Activated T-cell treated with anti-CD3 and anti-CD28 coated beads, Interleukin-2, amount 50 U/mL, for 72 hours (primary cell): ENCODE measurements around the gene KIAA0753. TPM values are rescaled to one million over a fixed set of nuclear protein-coding genes. Genes with fewer than 3 reads are reported as not detected.
A peak's percentile ranks its signal among the peaks of the same experiment; 100 is the strongest.

ENCODE experiments used
- ATAC-seq, 2 donors: fragments of 150-1000 bp; cut with Tn5 transposase; replicated peaks in 1 of 2; 2 replicates each; pipeline ENCODE4 v1.10.0; 2021; ENCODE audit warnings: moderate library complexity in 2 of 2, mild to moderate bottlenecking in 1 of 2
- DNase-seq, 2 donors: peaks; one replicate each; pipeline ENCODE4 v3.0.0; 2021 to 2022; ENCODE audit warnings: mixed read lengths in 1 of 2
- H3K27ac Mint-ChIP-seq: one replicate; pipeline ENCODE4 v1.8.0; 2022; ENCODE audit warnings: mild to moderate bottlenecking, moderate library complexity, mixed read lengths
- H3K27me3 Mint-ChIP-seq: one replicate; pipeline ENCODE4 v1.8.0; 2022; ENCODE audit warnings: low read depth, mixed read lengths
- H3K36me3 Mint-ChIP-seq, 2 donors: one replicate each; pipeline ENCODE4 v1.8.0; 2022; ENCODE audit warnings: mixed read lengths in 2 of 2, mild to moderate bottlenecking in 1 of 2; ENCODE audit not compliant: insufficient read depth in 2 of 2
- H3K4me1 Mint-ChIP-seq: one replicate; pipeline ENCODE4 v1.8.0; 2022; ENCODE audit warnings: low read depth, mixed read lengths
- H3K4me3 Mint-ChIP-seq, 2 donors: one replicate each; pipeline ENCODE4 v1.8.0; 2022; ENCODE audit warnings: mild to moderate bottlenecking in 2 of 2, mixed read lengths in 2 of 2, moderate library complexity in 2 of 2
- H3K9me3 Mint-ChIP-seq, 2 donors: one replicate each; pipeline ENCODE4 v1.8.0; 2022; ENCODE audit warnings: mixed read lengths in 2 of 2
- total RNA-seq, 2 donors: library from RNA; stranded (reverse); gene quantifications; one replicate each; pipeline ENCODE4 v1.2.3, GENCODE V29; 2022

The KIAA0753 gene
- total RNA-seq, 2 donors from 2014 or later, result 14.0 to 18.4 TPM

DNA sequence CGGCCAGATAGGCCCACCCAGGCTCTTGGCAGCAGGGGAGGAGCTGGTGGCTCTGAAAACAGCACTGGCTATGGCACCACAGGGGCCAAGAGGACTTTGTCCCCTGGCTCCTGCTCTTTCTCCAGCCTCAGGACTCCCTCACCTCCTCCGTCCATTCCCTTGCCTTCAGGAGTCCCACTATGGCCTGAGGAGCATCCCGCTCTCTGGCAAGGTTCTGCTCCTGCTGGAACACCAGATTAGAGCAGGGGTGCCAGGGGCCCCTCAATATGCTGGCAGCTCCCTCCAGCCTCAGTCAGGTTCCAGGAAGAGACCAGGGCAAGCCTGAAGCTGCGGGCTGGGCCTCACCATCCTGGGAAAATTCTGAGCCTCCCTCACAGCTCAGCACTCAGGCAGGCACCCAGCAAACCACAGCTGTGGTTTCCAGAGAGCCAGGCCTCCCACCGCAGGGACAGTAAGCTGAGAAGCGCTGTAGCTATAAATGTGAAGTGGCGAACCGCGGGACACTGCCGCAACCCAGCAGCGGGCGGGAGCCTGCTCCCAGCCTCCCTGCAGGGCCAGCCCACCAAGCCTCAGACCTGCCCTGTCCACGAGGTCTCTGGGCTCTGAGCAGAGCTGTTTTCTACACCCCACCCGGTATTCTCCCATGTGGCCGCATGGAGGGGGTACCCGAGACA lies 36.8 kb upstream of the KIAA0753 start:
- H3K4me3 Mint-ChIP-seq, result no peak overlapping the region
- H3K36me3 Mint-ChIP-seq, result no peaks in the 10 kb centered on the region
- no peaks in the 10 kb centered on the region for H3K4me1 Mint-ChIP-seq
- DNase-seq, result peak; percentile 11 to 19
- H3K27me3 Mint-ChIP-seq, result peaks cover 29% of the 10 kb centered on the region
- peak; percentile 31 to 39 for ATAC-seq
- H3K27ac Mint-ChIP-seq, result no peak overlapping the region
- no peaks in the 10 kb centered on the region for H3K9me3 Mint-ChIP-seq

DNA sequence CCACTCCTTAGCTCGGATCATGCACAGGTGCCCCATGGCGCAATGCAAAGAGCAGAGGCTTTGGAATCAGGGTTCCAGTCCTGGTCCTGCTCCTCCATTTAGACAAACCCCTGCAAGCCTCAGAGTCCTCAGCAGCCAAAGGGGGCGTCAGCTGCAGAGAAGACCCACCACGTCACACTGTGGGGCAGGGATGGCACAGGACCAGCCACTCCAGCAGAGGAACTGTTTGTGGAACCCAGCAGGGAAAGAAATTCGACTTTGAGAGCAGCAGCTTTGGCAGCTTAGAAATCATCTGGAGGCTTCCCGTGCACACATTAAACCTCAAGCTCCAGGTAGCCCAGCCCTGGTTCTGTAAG lies 36.3 kb upstream of the KIAA0753 start:
- ATAC-seq (no peak), DNase-seq (no peak)
- Mint-ChIP-seq H3K27ac (no peak overlapping the region), H3K9me3 (no peaks in the 10 kb centered on the region), H3K4me3 (no peak overlapping the region), H3K36me3 (no peaks in the 10 kb centered on the region), H3K27me3 (peaks cover 24% of the 10 kb centered on the region), H3K4me1 (no peaks in the 10 kb centered on the region)

DNA sequence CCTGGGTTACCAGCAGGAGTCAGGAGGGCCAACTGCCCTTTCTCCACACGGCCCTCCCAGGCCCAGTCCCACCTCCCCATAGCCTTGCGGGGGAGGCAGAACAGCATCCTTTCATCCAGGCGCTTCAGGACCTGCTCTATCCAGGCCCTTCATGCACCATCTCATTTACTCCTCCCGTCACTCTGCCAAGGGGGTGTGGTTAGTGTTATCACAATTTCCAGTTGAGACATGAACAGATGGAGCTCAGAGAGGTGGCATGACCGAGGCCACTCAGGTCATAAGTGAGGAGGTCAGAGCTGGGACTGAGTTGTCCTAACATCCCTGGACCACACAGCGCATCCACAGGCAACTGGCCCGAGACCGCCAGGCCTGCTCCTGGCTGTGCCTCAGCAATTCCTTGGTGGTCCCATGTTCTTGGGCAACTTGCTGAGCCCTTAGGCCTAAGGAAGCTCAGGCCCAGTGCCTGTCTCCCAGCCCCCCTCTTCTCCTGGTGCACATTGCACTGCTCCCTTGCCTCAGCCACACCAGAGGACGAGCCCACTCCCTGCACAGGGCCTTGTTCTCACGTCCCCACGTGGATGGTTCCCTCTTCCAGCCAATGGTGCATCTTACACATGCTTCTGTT lies 34.8 kb upstream of the KIAA0753 start:
- Mint-ChIP-seq H3K9me3 (no peaks in the 10 kb centered on the region), H3K36me3 (no peaks in the 10 kb centered on the region), H3K4me3 (no peak overlapping the region), H3K4me1 (no peaks in the 10 kb centered on the region), H3K27ac (no peak overlapping the region), H3K27me3 (peaks cover 20% of the 10 kb centered on the region)
- no peak for DNase-seq
- no peak for ATAC-seq

GRCh38 chr17:6674586-6674985 lies 34.1 kb upstream of the KIAA0753 start:
- Mint-ChIP-seq H3K36me3 (no peaks in the 10 kb centered on the region), H3K27me3 (peaks cover 15% of the 10 kb centered on the region), H3K27ac (no peak overlapping the region), H3K4me3 (no peak overlapping the region), H3K4me1 (peaks cover 3% of the 10 kb centered on the region), H3K9me3 (no peaks in the 10 kb centered on the region)
- no peak for DNase-seq
- no peak for ATAC-seq

DNA sequence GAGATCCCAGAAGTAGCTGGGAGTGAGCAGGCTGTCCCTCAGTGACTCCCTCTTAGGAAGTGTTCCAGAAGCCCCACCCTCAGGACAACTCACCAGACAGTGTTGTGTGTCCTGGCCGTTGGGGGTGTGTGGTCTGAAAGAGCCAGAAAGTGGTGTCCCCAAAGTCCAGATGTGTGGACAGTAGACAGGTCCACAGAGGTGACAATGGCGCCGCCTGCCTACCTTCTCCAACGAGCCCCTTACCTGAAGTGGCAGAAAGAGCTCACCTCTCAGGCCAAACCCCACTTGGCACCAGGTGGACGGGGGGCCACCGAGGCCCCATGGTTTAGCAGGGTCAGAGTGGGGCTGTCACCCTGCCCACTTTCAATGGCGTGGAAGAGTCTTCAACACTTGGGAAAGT lies 30.9 kb upstream of the KIAA0753 start:
- H3K9me3 Mint-ChIP-seq, result no peaks in the 10 kb centered on the region
- H3K4me3 Mint-ChIP-seq, result no peak overlapping the region
- H3K27me3 Mint-ChIP-seq, result no peaks in the 10 kb centered on the region
- H3K27ac Mint-ChIP-seq, result no peak overlapping the region
- DNase-seq (no peak), ATAC-seq (no peak)
- peaks cover 20% of the 10 kb centered on the region for H3K4me1 Mint-ChIP-seq
- no peaks in the 10 kb centered on the region for H3K36me3 Mint-ChIP-seq

GRCh38 chr17:6670999-6671398 lies 30.5 kb upstream of the KIAA0753 start:
- Mint-ChIP-seq H3K4me1 (peaks cover 20% of the 10 kb centered on the region), H3K27ac (no peak overlapping the region), H3K36me3 (no peaks in the 10 kb centered on the region), H3K4me3 (no peak overlapping the region), H3K27me3 (no peaks in the 10 kb centered on the region), H3K9me3 (no peaks in the 10 kb centered on the region)
- ATAC-seq, result no peak
- no peak for DNase-seq

- no peaks in the 10 kb centered on the region for H3K36me3 Mint-ChIP-seq
- H3K27me3 Mint-ChIP-seq, result no peaks in the 10 kb centered on the region
- no peak for ATAC-seq
- DNase-seq, result no peak
- no peaks in the 10 kb centered on the region for H3K9me3 Mint-ChIP-seq
- H3K27ac Mint-ChIP-seq, result no peak overlapping the region
- H3K4me3 Mint-ChIP-seq, result no peak overlapping the region
- H3K4me1 Mint-ChIP-seq, result peaks cover 20% of the 10 kb centered on the region
Observed at GRCh38 chr17:6670571-6670970, 30.1 kb upstream of the KIAA0753 start.

GRCh38 chr17:6669479-6670212 lies 29.1 kb upstream of the KIAA0753 start:
- Mint-ChIP-seq H3K4me1 (peaks cover 20% of the 10 kb centered on the region), H3K27ac (no peak overlapping the region), H3K4me3 (no peak overlapping the region), H3K36me3 (no peaks in the 10 kb centered on the region), H3K27me3 (no peaks in the 10 kb centered on the region), H3K9me3 (no peaks in the 10 kb centered on the region)
- DNase-seq, result no peak
- peak in 1 of 2 donors; percentile 58 for ATAC-seq

GRCh38 chr17:6668727-6669425 lies 28.4 kb upstream of the KIAA0753 start:
- H3K36me3 Mint-ChIP-seq, result no peaks in the 10 kb centered on the region
- ATAC-seq (no peak), DNase-seq (no peak)
- H3K9me3 Mint-ChIP-seq, result no peaks in the 10 kb centered on the region
- H3K27me3 Mint-ChIP-seq, result no peaks in the 10 kb centered on the region
- H3K27ac Mint-ChIP-seq, result no peak overlapping the region
- H3K4me3 Mint-ChIP-seq, result no peak overlapping the region
- peaks cover 20% of the 10 kb centered on the region for H3K4me1 Mint-ChIP-seq

DNA sequence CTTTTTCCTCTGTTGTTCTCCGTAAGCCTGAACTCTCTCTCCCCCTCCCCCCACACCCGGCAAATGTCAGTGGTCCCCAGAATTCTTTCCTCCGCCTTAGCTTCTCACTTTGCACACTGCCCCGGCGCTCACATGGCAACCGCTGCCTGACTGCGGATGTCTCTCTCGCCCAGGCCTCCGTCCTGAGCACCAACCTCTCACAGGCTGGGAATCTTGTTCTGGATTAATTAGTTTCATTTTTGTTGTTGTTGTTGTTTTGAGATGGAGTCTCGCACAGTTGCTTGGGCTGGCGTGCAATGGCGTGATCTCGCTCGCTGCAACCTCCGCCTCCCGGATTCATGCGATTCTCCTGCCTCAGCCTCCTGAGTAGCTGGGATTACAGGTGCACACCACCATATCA lies 27.7 kb upstream of the KIAA0753 start:
- Mint-ChIP-seq H3K27ac (no peak overlapping the region), H3K4me3 (no peak overlapping the region), H3K4me1 (peaks cover 20% of the 10 kb centered on the region), H3K36me3 (no peaks in the 10 kb centered on the region), H3K27me3 (no peaks in the 10 kb centered on the region), H3K9me3 (no peaks in the 10 kb centered on the region)
- no peak for DNase-seq
- no peak for ATAC-seq

DNA sequence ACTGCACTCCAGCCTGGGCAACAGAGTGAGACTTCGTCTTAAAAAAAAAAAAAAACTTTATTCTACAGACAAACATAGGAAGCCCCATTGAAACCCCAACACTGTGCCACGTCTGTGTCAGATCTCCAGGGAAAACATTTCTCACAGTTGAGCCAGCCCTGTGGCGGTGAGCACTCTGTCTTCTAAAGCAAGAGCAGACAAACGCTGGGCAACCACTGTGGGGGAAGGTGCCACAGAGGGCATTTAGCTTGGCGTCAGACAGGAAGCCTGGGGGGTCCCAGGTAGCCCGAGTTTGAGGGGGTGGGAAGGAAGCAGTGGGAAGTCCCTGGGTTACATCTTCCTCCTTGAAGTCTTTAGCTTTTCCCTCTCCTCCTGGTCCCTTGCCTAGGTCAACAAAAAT lies 27.0 kb upstream of the KIAA0753 start:
- H3K36me3 Mint-ChIP-seq, result peaks cover 0 to 2% of the 10 kb centered on the region in 2 donors
- no peaks in the 10 kb centered on the region for H3K27me3 Mint-ChIP-seq
- ATAC-seq (no peak), DNase-seq (no peak)
- H3K4me3 Mint-ChIP-seq, result no peak overlapping the region
- H3K4me1 Mint-ChIP-seq, result peaks cover 20% of the 10 kb centered on the region
- no peak overlapping the region for H3K27ac Mint-ChIP-seq
- no peaks in the 10 kb centered on the region for H3K9me3 Mint-ChIP-seq

GRCh38 chr17:6666557-6666956 lies 26.0 kb upstream of the KIAA0753 start:
- H3K4me3 Mint-ChIP-seq, result no peak overlapping the region
- H3K36me3 Mint-ChIP-seq, result peaks cover 0 to 3% of the 10 kb centered on the region in 2 donors
- H3K9me3 Mint-ChIP-seq, result no peaks in the 10 kb centered on the region
- no peak overlapping the region for H3K27ac Mint-ChIP-seq
- ATAC-seq, result no peak
- peaks cover 22% of the 10 kb centered on the region for H3K4me1 Mint-ChIP-seq
- H3K27me3 Mint-ChIP-seq, result no peaks in the 10 kb centered on the region
- no peak for DNase-seq

GRCh38 chr17:6666077-6666521 lies 25.6 kb upstream of the KIAA0753 start:
- H3K9me3 Mint-ChIP-seq, result no peaks in the 10 kb centered on the region
- H3K27me3 Mint-ChIP-seq, result no peaks in the 10 kb centered on the region
- H3K27ac Mint-ChIP-seq, result no peak overlapping the region
- H3K4me1 Mint-ChIP-seq, result peaks cover 26% of the 10 kb centered on the region
- no peak overlapping the region for H3K4me3 Mint-ChIP-seq
- peak; percentile 62 to 70 for ATAC-seq
- H3K36me3 Mint-ChIP-seq, result peaks cover 0 to 3% of the 10 kb centered on the region in 2 donors
- peak; percentile 50 to 52 for DNase-seq
